Measurements from ENCODE around the gene TPGS1. TPM values are rescaled to one million over a fixed set of nuclear protein-coding genes. Genes with fewer than 3 reads are reported as not detected.

Gene TPGS1
- total and polyA plus RNA-seq, 2 donors (not counting 1 experiment from before 2014, with no cell fraction given), result 8.1 to 33.8 TPM

DNA sequence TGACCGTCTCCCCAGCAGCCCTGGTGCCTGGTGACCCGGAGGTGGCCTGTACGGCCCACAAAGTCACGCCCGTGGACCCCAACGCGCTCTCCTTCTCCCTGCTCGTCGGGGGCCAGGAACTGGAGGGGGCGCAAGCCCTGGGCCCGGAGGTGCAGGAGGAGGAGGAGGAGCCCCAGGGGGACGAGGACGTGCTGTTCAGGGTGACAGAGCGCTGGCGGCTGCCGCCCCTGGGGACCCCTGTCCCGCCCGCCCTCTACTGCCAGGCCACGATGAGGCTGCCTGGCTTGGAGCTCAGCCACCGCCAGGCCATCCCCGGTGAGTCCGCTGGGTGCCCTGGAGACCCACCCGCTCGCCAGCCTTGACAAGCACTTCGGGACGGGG is 8.8 kb upstream of the TPGS1 start:
- Histone ChIP-seq H4K20me1 (ENCODE audit: control insufficient read depth, insufficient read depth, low read length, poor library complexity, severe bottlenecking) (no peaks in the 10 kb centered on the region), H3K27me3 (replicated peaks in 1 of 4; ENCODE audit: control extremely low read depth in 1 of 4, control insufficient read depth in 3 of 4, insufficient read depth in 4 of 4, low read length in 3 of 4) (peaks cover 0 to 46% (median 14%) of the 10 kb centered on the region in 4 experiments), H3K79me2 (ENCODE audit: control insufficient read depth, insufficient read depth, low read length) (no peaks in the 10 kb centered on the region), H2AFZ (ENCODE audit: insufficient read depth, low read depth, low read length, poor library complexity, severe bottlenecking) (no peak overlapping the region), H3K9ac (ENCODE audit: low read length) (no peak overlapping the region), H3K9me3 (ENCODE audit: control extremely low read depth in 1 of 3, control insufficient read depth in 2 of 3, insufficient read depth in 1 of 3, low read length in 2 of 3) (peaks cover 0 to 35% (median 0%) of the 10 kb centered on the region in 3 donors), H3K27ac (ENCODE audit: low read length in 2 of 2) (no peak overlapping the region), H3K4me2 (replicated peaks; ENCODE audit: low read depth, low read length, poor library complexity, severe bottlenecking) (peak overlapping the region; percentile 50), H3K4me3 (ENCODE audit: control extremely low read depth in 1 of 5, extremely low read depth in 1 of 5, insufficient read depth in 1 of 5, low read depth in 2 of 5, low read length in 4 of 5) (no peak overlapping the region), H3K36me3 (replicated peaks in 1 of 2; ENCODE audit: control extremely low read depth in 1 of 2, control insufficient read depth in 1 of 2, extremely low read depth in 1 of 2, insufficient read depth in 2 of 2, low read length in 1 of 2) (no peaks in the 10 kb centered on the region), H3K4me1 (ENCODE audit: control insufficient read depth in 2 of 2, insufficient read depth in 2 of 2, low read length in 2 of 2) (peaks cover 16 to 22% of the 10 kb centered on the region in 2 donors)
- ATAC-seq (ENCODE audit: low read depth), result no peak
- H3K4me3 Mint-ChIP-seq, result no peak overlapping the region
- POLR2A ChIA-PET, result no interaction called here
- intact Hi-C loops (cut with micrococcal nuclease), result no loop called here
- TF ChIP-seq EZH2 (IDR thresholded peaks at IDR 0.05; ENCODE audit: borderline replicate concordance, insufficient read depth, low read depth, low read length, poor library complexity, severe bottlenecking), result no peak
- TF ChIP-seq, protein P1, sequence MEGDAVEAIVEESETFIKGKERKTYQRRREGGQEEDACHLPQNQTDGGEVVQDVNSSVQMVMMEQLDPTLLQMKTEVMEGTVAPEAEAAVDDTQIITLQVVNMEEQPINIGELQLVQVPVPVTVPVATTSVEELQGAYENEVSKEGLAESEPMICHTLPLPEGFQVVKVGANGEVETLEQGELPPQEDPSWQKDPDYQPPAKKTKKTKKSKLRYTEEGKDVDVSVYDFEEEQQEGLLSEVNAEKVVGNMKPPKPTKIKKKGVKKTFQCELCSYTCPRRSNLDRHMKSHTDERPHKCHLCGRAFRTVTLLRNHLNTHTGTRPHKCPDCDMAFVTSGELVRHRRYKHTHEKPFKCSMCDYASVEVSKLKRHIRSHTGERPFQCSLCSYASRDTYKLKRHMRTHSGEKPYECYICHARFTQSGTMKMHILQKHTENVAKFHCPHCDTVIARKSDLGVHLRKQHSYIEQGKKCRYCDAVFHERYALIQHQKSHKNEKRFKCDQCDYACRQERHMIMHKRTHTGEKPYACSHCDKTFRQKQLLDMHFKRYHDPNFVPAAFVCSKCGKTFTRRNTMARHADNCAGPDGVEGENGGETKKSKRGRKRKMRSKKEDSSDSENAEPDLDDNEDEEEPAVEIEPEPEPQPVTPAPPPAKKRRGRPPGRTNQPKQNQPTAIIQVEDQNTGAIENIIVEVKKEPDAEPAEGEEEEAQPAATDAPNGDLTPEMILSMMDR (IDR thresholded peaks at IDR 0.05), result no peak
- H3K27ac Mint-ChIP-seq, result no peak overlapping the region
- peaks cover 10% of the 10 kb centered on the region for H3K4me1 Mint-ChIP-seq
- WGBS (ENCODE audit: insufficient coverage), result 10% methylated on average over 25 of the region's 26 CpGs
- peaks cover 2% of the 10 kb centered on the region for H3K9me3 Mint-ChIP-seq (ENCODE audit: insufficient read depth)
- no peak for DNase-seq
- CTCF ChIA-PET, result interaction anchor here (0.8 to 1.6 kb wide), 2 partner anchors 10 to 12 kb away, joined by 3 to 5 read pairs; no protein-coding TSS in a partner anchor
- H3K27me3 Mint-ChIP-seq, result peaks cover 12% of the 10 kb centered on the region

DNA sequence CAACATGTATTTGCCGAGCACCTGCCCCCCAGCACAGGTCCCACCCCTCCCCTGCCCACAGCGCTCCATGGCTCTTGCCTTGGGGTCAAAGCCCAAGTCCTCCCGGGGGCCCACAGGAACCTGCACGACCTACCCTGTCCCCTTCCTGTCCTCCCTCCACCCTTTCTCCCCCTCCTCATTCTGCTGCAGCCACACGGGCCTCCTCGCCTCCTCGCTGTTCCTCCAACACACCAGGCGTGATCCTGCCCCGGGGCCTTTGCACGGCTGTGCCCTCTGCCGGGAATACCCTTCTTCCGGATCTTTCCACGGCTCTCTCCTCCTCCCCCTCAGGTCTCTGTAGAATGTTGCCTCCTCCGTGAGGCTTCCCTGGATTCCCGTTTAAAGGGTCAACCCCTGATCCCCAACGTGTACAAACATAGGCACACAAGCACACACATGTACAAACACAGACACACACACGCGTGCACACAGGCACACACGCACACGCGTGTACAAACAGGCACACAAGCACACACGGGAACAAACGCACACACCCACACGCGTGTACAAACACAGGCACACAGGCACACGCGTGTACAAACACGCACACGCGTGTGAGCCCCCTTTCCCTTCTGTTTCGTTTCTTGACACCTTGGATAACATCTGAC is 8.2 kb upstream of the TPGS1 start:
- H2AFZ ChIP-seq (ENCODE audit: insufficient read depth, low read depth, low read length, poor library complexity, severe bottlenecking), result no peak overlapping the region
- Mint-ChIP-seq H3K27me3 (peaks cover 12% of the 10 kb centered on the region), H3K9me3 (ENCODE audit: insufficient read depth) (peaks cover 2% of the 10 kb centered on the region), H3K4me1 (peaks cover 10% of the 10 kb centered on the region), H3K4me3 (peak overlapping the region; percentile 11), H3K27ac (no peak overlapping the region)
- H3K36me3 ChIP-seq (replicated peaks in 1 of 2; ENCODE audit: control extremely low read depth in 1 of 2, control insufficient read depth in 1 of 2, extremely low read depth in 1 of 2, insufficient read depth in 2 of 2, low read length in 1 of 2), result no peaks in the 10 kb centered on the region
- intact Hi-C loops (cut with micrococcal nuclease), result no loop called here
- H3K9ac ChIP-seq (ENCODE audit: low read length), result no peak overlapping the region
- TF ChIP-seq, protein P1 (IDR thresholded peaks at IDR 0.05), result no peak
- no peak for TF ChIP-seq EZH2 (IDR thresholded peaks at IDR 0.05; ENCODE audit: borderline replicate concordance, insufficient read depth, low read depth, low read length, poor library complexity, severe bottlenecking)
- peaks cover 0 to 45% (median 14%) of the 10 kb centered on the region in 4 experiments for H3K27me3 ChIP-seq (replicated peaks in 1 of 4; ENCODE audit: control extremely low read depth in 1 of 4, control insufficient read depth in 3 of 4, insufficient read depth in 4 of 4, low read length in 3 of 4)
- no peaks in the 10 kb centered on the region for H4K20me1 ChIP-seq (ENCODE audit: control insufficient read depth, insufficient read depth, low read length, poor library complexity, severe bottlenecking)
- peaks cover 16 to 22% of the 10 kb centered on the region in 2 donors for H3K4me1 ChIP-seq (ENCODE audit: control insufficient read depth in 2 of 2, insufficient read depth in 2 of 2, low read length in 2 of 2)
- ATAC-seq (ENCODE audit: low read depth) (no peak), DNase-seq (no peak)
- no peak overlapping the region for H3K27ac ChIP-seq (ENCODE audit: low read length in 2 of 2)
- H3K4me3 ChIP-seq (ENCODE audit: control extremely low read depth in 1 of 5, extremely low read depth in 1 of 5, insufficient read depth in 1 of 5, low read depth in 2 of 5, low read length in 4 of 5), result no peak overlapping the region
- H3K9me3 ChIP-seq (ENCODE audit: control extremely low read depth in 1 of 3, control insufficient read depth in 2 of 3, insufficient read depth in 1 of 3, low read length in 2 of 3), result peaks cover 0 to 35% (median 0%) of the 10 kb centered on the region in 3 donors
- H3K79me2 ChIP-seq (ENCODE audit: control insufficient read depth, insufficient read depth, low read length), result no peaks in the 10 kb centered on the region
- ChIA-PET POLR2A (no interaction called here), CTCF (interaction anchor here (1.6 kb wide), 1 partner anchor 12 kb away, joined by 5 read pairs; no protein-coding TSS in a partner anchor)
- WGBS (ENCODE audit: insufficient coverage), result 75% methylated on average over 31 of the region's 31 CpGs
- H3K4me2 ChIP-seq (replicated peaks; ENCODE audit: low read depth, low read length, poor library complexity, severe bottlenecking), result no peak overlapping the region
